GM12874 (cell line): ENCODE data around the gene GRWD1.

ENCODE experiments used
- TF ChIP-seq, protein P1 (sequence below): IDR thresholded peaks from 2 replicates; pipeline ENCODE4 v1.5.1; 2011; ENCODE audit warnings: low read depth, mild to moderate bottlenecking, control low read depth, low read length, moderate library complexity; ENCODE audit not compliant: insufficient read depth

Gene GRWD1

DNA sequence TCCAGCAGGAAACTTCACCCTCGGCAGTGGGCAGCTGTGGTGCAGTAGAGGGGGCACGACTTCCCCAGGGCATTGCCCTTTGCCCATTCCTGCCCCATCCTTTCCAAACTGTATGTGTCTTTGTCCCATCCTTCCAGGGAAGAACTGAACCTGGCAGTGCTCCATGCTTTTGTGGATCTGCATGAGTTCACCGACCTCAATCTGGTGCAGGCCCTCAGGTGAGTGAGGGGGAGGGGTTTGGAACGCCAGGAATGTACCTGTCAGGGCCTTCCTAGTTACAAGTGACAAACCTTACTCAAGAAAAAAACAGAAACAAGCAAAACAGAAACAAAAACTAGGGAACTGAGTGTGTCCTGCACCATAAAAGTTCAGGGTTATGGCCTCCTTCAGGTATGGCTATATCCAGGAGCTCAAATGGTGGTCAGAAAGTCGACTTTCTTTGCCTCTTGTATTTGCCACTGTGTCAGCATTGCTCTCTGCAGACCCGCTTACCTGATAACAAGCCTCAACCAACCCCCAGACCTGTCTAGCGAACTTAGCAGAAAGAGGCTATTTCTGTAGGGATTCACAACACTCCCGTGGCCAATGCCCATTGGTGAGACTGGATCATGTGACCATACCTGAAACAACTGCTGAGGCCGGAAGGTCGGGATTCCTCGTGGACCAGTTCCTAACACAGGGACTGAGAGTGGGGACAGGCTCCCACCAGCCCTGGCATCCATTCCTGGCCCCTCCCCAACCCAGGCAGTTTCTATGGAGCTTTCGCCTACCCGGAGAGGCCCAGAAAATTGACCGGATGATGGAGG, 27.6 kb downstream of the GRWD1 start:
- TF ChIP-seq, protein P1, sequence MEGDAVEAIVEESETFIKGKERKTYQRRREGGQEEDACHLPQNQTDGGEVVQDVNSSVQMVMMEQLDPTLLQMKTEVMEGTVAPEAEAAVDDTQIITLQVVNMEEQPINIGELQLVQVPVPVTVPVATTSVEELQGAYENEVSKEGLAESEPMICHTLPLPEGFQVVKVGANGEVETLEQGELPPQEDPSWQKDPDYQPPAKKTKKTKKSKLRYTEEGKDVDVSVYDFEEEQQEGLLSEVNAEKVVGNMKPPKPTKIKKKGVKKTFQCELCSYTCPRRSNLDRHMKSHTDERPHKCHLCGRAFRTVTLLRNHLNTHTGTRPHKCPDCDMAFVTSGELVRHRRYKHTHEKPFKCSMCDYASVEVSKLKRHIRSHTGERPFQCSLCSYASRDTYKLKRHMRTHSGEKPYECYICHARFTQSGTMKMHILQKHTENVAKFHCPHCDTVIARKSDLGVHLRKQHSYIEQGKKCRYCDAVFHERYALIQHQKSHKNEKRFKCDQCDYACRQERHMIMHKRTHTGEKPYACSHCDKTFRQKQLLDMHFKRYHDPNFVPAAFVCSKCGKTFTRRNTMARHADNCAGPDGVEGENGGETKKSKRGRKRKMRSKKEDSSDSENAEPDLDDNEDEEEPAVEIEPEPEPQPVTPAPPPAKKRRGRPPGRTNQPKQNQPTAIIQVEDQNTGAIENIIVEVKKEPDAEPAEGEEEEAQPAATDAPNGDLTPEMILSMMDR, result no peak

DNA sequence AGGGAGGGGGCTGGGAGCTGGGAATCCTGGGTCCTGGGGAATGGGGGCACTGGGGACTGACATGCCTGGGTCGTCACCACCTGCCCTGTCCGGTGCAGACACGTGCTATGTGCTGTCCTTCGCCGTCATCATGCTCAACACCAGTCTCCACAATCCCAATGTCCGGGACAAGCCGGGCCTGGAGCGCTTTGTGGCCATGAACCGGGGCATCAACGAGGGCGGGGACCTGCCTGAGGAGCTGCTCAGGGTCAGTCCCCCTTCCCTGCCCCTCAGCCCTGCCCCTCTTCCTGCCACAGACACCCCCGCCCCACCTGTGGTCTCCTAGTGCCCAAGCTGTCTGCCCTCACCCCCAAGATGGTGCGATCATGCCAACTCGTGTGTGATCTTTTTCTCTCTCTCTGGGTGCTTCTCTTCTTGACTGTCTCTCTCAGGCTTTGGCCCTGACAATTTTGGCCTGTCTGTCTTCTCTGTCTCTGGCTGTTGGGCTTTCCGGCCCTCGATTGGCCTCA, 28.4 kb downstream of the GRWD1 start:
- TF ChIP-seq, protein P1, result no peak

DNA sequence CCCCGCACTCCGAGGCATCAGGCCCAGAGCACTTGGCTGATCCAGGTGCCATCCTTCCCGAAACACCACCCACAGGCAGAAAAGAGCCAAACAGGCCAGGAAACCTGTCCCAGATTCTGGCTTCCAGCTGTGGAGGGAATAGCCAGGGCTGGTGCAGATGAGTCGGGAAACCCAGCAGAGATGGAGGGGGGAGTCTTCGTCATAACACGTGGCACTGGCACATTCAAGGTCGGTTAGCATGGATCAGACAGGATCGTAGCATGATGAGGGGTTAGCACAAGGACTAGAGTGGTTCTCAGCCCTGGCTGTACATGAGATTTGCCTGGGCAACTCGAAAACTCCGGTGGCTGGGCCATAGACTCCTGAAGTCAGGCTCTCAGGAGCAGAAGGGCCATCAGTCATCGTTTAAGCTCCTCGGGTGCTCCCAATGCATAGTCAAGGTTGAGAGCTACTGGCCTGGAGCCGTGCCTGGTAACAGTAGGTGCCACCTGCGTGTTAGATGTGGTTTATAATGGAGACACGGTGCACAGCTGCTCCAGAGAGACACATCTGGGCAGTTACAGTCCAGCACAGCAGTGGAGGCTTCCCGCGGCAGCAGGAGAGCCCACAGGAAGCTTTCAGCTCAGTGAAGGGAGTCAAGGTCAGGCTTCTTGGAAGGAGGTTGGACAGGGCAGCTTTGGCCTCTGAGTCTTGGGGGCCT, 29.7 kb downstream of the GRWD1 start:
- TF ChIP-seq, protein P1, result no peak

DNA sequence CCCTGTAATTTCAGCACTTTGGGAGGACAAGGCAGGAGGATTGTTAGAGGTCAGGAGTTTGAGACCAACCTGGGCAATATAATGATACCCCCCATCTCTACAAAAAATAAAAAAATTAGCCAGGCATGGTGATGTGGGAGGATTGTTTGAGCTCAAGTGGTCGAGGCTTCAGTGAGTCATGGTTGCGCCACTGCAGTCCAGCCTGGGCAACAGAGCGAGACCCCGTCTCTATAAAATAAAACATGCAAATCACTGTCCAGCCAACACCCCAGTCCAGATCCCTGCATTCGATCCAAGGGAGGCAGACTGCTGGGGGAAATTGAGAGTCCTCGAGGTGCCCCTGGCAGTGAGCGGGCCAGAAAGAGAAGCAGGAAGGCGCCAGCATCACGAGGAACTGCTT, 30.4 kb downstream of the GRWD1 start:
- TF ChIP-seq, protein P1, result no peak

DNA sequence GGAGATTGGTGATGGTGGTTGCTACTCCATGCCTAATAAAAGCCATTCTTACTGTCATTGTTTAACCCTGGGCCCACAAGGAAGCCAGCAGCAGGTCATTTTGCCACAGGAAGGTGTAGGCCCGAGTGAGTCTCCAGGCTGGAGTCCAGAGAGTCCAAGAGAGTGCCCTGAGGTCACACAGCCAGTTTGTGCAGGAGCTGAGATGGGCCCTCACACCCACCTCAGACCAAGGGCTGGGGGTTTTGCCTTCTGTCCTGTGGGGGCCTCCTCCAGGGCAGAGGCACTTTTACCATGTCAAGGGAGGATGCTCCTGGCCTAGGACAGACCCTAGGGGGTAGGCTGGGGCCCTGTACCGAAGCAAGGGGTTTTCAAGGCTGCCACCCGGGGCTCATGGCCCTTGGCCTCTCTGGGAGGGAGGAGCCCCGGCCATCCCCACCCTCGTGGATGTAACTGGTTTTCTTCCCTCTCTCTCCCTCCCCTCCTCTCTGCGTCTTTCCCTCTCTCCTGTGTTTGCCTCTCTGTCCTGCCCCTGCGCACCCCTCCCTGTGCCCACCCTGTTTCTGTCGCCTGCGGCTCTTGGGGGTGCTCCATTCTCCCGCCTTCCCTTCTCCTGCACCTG, 31.4 kb downstream of the GRWD1 start:
- TF ChIP-seq, protein P1, result no peak

DNA sequence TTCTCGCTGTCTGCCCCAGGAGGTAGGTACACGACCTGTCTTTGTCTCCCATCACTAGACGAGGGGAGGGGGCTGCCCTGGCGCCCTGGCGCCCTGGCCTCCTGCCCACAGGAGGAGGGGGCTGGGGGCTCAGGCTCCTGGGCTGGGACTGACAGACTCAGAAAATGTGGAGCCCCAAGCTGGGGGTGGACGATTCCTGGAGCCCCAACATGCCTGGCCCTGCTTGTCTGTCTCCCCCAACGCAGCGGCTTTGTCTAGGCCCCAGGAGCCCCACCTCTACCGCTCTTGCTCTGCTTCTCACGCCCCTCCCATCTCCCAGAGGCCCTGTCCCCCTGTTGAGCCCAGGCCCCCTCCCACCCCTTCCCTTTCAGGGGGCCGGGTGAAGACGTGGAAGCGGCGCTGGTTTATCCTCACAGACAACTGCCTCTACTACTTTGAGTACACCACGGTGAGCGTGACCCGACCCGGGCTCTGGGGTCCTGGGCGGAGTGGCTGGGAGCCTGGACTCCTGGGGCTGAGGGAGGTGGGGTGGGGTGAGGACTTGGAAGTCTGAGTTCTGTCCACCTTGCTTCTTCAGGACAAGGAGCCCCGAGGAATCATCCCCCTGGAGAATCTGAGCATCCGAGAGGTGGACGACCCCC, 32.0 kb downstream of the GRWD1 start:
- TF ChIP-seq, protein P1, result no peak
